Measurements from ENCODE around the gene CTIF. TPM values are rescaled to one million over a fixed set of nuclear protein-coding genes. Genes with fewer than 3 reads are reported as not detected.

The CTIF gene
- total RNA-seq, 1 donor = 65.9 TPM

DNA sequence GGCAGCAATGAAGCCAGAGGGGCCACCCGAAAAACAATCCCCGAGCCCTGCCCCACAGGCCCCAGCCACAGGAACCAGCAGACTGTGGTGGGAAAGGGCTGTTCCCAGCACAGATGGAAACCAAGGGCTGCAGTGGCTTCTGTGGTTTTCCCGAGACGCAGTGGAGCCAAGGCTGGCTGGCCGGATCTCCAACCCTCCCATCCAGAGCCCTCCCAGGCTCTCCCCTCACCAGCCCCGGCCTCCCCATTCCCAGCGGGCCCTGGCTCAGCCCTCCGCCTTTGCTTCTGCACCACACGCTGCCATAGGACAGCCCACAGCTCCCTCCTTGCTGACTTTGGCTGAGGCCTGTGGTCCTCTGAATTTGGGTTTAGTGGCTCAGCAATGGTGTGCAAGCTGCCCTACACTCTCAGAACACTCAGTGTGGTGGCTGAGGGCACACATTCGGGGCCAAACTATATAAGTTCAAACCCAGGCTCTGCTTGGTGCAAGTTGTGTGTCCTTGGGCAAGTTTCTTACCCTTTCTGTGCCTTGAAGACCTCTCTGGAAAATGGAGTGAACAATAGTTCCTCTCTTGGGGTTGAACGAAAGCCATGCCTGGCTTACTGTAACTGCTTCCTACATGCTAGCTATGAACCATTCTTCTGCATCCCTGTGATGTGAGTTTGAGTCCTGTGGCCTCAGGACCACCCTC, 211.8 kb downstream of the CTIF start:
- no peak overlapping the region for H2AFZ ChIP-seq (ENCODE audit: low read length)
- no peak overlapping the region for H3K4me2 ChIP-seq (ENCODE audit: insufficient read depth, low read length)
- no peaks in the 10 kb centered on the region for H3K27me3 ChIP-seq (ENCODE audit: insufficient read depth, low read length)
- H3K27ac ChIP-seq (ENCODE audit: low read depth, low read length) = peak overlapping the region; percentile 91
- H3K4me1 ChIP-seq (ENCODE audit: insufficient read depth, low read length) = peaks cover 41% of the 10 kb centered on the region
- DNase-seq (ENCODE audit: insufficient read length, low spot score, missing footprints) = peak; percentile 89
- H3K36me3 ChIP-seq (ENCODE audit: insufficient read depth, low read length) = no peaks in the 10 kb centered on the region
- H4K20me1 ChIP-seq (ENCODE audit: insufficient read depth, low read length) = no peaks in the 10 kb centered on the region
- H3K9me3 ChIP-seq (ENCODE audit: low read depth, low read length) = no peaks in the 10 kb centered on the region
- TF ChIP-seq, protein P1, sequence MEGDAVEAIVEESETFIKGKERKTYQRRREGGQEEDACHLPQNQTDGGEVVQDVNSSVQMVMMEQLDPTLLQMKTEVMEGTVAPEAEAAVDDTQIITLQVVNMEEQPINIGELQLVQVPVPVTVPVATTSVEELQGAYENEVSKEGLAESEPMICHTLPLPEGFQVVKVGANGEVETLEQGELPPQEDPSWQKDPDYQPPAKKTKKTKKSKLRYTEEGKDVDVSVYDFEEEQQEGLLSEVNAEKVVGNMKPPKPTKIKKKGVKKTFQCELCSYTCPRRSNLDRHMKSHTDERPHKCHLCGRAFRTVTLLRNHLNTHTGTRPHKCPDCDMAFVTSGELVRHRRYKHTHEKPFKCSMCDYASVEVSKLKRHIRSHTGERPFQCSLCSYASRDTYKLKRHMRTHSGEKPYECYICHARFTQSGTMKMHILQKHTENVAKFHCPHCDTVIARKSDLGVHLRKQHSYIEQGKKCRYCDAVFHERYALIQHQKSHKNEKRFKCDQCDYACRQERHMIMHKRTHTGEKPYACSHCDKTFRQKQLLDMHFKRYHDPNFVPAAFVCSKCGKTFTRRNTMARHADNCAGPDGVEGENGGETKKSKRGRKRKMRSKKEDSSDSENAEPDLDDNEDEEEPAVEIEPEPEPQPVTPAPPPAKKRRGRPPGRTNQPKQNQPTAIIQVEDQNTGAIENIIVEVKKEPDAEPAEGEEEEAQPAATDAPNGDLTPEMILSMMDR (IDR thresholded peaks at IDR 0.05; ENCODE audit: extremely low read depth, low read depth, low read length) = no peak
- peaks cover 7% of the 10 kb centered on the region for H3K79me2 ChIP-seq (ENCODE audit: insufficient read depth, low read length)
- no peak overlapping the region for H3K4me3 ChIP-seq (ENCODE audit: insufficient read depth, low read length)

DNA sequence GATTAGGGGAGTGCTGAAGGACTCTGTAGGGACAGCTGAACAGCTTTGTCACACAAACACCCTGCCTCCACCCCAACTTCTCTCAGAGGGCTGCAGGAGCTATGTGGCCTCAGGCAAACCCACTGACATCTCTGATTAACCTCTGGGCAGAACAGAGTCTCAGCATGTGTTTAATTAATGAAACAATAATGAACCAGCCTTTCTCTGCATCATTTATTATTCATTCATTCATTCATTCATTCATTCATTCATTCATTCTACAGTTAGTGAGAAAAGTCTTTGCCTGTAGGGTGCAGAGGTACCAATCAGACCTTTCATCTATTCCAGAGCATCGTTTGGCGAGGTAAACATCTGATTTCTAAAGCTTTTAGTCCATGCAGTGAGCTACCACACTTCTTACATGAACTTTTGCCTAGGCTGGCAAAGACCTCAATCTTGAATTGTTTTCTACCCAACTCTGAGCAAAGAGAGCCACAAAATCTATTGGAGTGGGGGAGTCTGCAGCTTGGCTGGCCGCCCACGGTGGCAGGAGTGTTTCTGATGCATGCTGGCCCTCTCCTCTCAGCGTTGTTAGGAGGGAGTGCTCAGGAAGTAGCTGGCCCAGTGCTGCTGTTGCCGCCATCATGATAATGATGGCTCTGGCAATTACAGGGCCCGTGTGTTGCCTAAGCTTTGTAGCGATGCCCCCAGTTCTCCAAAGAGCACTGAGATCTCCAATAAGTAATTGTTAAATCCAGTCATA, 213.1 kb downstream of the CTIF start:
- Histone ChIP-seq H3K9me3 (ENCODE audit: low read depth, low read length) (no peaks in the 10 kb centered on the region), H3K27ac (ENCODE audit: low read depth, low read length) (peak overlapping the region; percentile 91), H3K4me1 (ENCODE audit: insufficient read depth, low read length) (peaks cover 40% of the 10 kb centered on the region), H3K27me3 (ENCODE audit: insufficient read depth, low read length) (no peaks in the 10 kb centered on the region), H4K20me1 (ENCODE audit: insufficient read depth, low read length) (no peaks in the 10 kb centered on the region), H3K79me2 (ENCODE audit: insufficient read depth, low read length) (no peaks in the 10 kb centered on the region), H3K4me2 (ENCODE audit: insufficient read depth, low read length) (no peak overlapping the region), H3K4me3 (ENCODE audit: insufficient read depth, low read length) (no peak overlapping the region), H2AFZ (ENCODE audit: low read length) (no peak overlapping the region), H3K36me3 (ENCODE audit: insufficient read depth, low read length) (no peaks in the 10 kb centered on the region)
- TF ChIP-seq, protein P1 (IDR thresholded peaks at IDR 0.05; ENCODE audit: extremely low read depth, low read depth, low read length) = no peak
- no peak for DNase-seq (ENCODE audit: insufficient read length, low spot score, missing footprints)

DNA sequence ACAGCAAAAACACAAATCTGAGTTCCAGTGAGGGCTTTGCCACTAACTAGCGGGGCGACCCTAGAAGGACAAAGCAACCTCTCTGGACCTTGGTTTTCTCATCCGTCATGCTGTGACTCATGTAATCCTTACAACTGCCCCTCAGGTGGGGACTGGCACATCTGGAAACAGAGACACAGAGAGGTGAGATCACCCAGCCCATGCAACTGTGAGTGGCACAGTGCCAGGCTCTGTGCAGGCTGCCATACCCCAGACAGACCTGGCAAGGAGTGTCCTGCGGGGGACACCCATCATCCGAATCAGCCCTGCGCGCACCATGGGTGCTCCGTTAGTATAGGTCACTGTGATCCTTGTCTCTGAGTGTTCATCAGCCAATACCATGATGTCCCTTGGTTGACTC, 213.6 kb downstream of the CTIF start:
- no peaks in the 10 kb centered on the region for H4K20me1 ChIP-seq (ENCODE audit: insufficient read depth, low read length)

More for the DNA sequence above, 213.6 kb downstream of the CTIF start:
- Histone ChIP-seq H3K27me3 (ENCODE audit: insufficient read depth, low read length) (no peaks in the 10 kb centered on the region), H3K4me3 (ENCODE audit: insufficient read depth, low read length) (no peak overlapping the region), H3K4me1 (ENCODE audit: insufficient read depth, low read length) (peaks cover 40% of the 10 kb centered on the region), H3K27ac (ENCODE audit: low read depth, low read length) (no peak overlapping the region), H3K9me3 (ENCODE audit: low read depth, low read length) (no peaks in the 10 kb centered on the region), H3K4me2 (ENCODE audit: insufficient read depth, low read length) (no peak overlapping the region), H3K36me3 (ENCODE audit: insufficient read depth, low read length) (no peaks in the 10 kb centered on the region), H3K79me2 (ENCODE audit: insufficient read depth, low read length) (no peaks in the 10 kb centered on the region), H2AFZ (ENCODE audit: low read length) (no peak overlapping the region)
- peak; percentile 49 for DNase-seq (ENCODE audit: insufficient read length, low spot score, missing footprints)
- TF ChIP-seq, protein P1 (IDR thresholded peaks at IDR 0.05; ENCODE audit: extremely low read depth, low read depth, low read length) = no peak
